H54 (cell line): Measurements from ENCODE around the gene CD14.
"Not testable (repeated sequence)": the region's sequence is repeated elsewhere in the genome, so short reads cannot be mapped to it uniquely, and the experiment has no call there.

Experiments used
- DNase-seq: peaks from one replicate; pipeline ENCODE4 v3.0.0; 2011; ENCODE audit warnings: low spot score, mixed read lengths; ENCODE audit not compliant: insufficient read length
- FAIRE-seq: peaks from 3 replicates; lab custom pipeline; 2011; peaks lifted over from hg19 to GRCh38; lab: Jason Lieb, UNC
- POLR2A ChIP-seq: IDR thresholded peaks from 2 replicates; pipeline ENCODE4 v1.6.1; 2011; ENCODE audit warnings: low read depth, mild to moderate bottlenecking, low read length

CD14 gene

DNA sequence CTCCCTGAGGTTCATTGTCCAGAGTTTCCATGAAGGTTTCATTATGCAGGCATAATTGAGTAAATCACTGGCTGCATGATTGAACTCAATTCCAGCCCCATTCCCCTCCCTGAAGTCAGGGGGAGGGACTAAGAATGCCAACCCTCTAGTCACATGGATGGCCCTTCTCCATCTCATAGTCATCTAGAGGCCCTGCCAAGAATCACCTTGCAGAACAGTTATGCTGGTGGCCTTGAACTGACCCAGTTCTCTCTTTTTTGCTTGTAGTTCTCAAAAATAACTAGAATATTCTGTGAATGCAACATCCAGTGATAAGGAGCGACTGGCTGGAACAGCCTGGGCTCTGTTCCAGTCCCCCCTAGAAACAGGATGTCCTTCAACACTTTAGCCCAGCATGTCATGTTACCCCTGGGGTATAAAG is 36.6 kb downstream of the CD14 start:
- no peak for TF ChIP-seq POLR2A
- DNase-seq (no peak), FAIRE-seq (no peak)

DNA sequence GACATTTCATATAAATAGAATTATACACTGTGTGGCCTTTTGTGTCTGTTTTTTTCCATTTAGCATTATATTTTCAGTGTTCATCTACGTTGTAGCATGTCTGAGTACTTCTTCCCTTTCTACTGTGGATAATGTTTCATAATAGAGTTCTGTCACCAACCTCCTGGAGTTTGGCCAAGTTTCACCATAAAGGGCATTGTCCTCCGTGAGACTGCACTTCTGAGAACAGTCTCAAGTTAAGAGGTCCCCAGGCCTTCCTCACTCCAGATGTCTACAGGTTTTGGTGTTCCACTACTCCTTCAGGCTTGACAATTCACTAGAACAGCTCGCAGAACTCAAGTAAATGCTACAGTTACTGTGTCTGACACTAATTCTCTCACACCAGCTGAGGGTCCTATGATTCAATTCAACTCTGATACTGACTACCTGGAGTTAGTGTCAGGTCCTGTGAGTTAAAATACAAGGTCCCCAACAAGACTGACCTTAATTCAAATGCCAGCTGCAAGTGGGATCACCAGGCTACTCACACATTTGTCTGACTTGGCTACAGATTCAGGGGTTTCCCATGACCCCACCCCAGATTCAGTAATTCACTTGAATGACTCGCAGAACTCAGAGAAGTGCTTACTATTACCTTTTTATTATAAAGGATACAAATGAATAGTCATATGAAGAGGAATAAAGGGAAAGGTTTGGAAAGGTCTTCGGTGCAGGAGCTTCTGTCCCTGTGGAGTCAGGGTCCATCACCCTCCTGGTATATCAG is 37.3 kb downstream of the CD14 start:
- FAIRE-seq (no peak), DNase-seq (no peak)
- no peak for TF ChIP-seq POLR2A

DNA sequence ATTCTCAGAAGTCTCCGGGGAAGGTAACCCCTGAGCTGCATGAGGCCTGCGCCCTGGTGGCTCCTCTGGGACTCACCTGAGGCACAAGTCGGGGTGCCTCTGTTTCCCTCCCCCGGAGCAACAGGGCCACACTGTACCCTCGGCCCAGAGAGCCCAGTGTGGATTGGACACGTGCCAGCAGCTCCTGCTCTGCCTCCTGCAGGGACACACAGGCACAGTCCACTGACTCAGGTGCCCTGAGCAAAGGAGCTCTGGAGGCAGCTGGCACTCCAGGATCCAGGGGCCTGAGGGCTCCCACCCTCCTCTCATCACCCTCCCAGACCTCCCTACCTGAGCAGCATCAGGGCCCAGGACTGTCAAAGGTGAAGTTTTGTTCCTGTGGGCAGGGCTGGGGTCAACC is 38.8 kb downstream of the CD14 start:
- no peak for TF ChIP-seq POLR2A
- DNase-seq, result no peak
- FAIRE-seq, result no peak

DNA sequence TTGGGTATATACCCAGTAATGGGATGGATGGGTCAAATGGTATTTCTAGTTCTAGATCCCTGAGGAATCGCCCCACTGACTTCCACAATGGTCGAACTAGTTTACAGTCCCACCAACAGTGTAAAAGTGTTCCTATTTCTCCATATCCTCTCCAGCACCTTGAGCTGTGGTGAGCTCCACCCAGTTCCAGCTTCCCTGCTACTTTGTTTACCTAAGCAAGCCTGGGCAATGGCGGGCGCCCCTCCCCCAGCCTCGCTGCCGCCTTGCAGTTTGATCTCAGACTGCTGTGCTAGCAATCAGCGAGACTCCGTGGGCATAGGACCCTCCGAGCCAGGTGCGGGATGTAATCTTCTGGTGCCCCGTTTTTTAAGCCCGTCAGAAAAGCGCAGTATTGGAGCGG is 39.9 kb downstream of the CD14 start:
- not testable (repeated sequence) for FAIRE-seq, DNase-seq

DNA sequence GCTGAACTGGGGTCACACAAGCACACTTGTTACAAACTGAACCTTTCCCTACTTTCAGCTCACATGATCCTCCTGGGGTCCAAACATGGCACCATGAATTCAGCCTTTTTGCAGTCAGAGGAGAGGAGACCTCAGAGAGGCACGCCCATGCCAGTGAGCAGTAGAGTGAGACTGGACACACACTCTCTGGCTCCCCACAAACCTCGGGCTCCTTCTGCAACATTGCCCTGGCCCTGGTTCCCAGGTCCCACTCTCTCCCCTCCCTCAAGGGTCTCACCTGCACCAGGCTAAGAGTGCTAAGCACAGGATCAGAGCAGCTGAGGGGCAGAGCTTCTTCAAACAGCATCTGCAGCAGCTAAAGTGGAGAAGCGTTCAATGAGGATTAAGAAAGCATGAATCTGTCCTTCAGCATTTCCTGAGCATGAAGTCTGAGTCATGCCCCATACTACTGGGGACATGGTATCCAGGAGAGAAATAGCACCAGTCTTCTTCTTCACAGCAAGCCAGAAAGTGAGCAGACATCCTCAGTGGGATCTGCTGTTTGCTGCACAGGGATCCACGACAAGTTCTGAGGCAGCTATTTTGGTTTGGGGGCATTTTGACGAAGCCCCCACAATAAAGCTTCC is 41.1 kb downstream of the CD14 start:
- FAIRE-seq (no peak), DNase-seq (peak; percentile 59)
- no peak for TF ChIP-seq POLR2A

DNA sequence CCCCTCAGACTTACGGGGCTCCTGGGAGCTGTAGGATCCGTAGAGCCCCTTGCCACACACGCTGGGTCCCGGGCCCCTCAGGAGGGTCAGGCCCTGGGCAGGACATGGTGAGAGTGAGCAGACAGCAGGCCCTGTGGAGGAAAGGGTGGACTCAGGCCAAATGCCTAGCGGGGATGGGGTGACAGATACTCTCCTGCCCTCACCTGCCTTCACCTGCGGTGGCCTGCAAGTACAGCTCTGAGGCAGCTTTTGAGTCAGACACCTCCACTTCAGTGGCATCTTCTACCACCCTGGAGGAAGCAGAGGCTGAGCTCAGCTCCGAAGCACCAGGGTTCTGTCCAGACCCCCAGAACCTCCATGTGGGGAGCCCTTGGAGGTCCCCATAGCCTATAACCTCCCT is 42.1 kb downstream of the CD14 start:
- no peak for FAIRE-seq

DNA sequence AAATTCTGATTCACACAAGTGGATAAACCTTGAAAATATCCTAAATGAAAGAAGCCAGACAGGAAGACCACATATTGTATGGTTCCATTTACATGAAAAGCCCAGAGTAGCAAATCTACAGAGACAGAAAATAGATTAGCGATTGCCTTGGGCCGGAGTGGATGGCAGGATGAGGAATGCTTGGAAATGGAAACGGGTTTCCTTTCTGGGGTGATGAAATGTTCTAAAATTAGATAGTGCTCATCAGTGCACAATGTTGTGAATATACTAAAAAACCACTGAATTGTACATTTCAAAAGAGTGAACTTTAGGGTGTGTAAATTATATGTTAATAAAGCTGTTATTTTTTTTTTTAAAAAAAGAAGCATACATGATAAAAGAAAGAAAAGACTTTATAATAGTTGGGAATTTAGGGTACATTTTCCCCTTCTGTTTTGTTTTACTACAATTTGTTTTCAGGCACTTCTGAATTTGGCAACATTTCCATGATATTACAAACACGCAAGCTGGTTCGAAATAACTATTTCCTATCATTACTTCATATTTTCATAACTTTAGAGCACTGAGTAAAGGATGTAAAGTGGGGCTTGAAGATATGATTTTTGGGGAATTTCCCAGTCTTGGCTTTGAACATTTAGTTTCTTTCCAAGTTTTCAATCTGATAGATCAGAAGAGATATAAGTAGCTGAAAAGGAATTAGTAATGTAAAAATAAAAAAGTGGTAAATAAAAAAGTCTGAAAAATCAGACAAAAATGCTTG is 44.5 kb downstream of the CD14 start:
- DNase-seq, result no peak
- no peak for TF ChIP-seq POLR2A
- FAIRE-seq, result no peak

More for the DNA sequence above, 42.1 kb downstream of the CD14 start:
- no peak for TF ChIP-seq POLR2A
- DNase-seq, result no peak

DNA sequence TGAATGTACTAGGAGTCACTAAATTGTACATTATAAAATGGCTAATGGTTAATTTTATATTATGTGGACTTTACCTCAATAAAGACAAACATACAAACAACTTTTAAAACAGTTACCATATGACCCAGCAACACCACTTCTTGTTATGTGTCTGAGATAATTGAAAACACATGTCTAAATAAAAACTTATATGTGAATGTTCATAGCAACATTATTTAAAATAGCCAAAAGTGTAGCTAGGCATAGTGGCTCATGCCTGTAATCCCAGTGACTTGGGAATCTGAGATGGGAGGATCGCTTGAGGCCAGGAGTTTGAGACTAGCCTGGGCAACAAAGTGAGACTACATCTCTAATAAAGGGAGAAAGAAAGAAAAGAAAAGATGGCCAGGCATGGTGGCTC is 45.5 kb downstream of the CD14 start:
- TF ChIP-seq POLR2A, result no peak
- FAIRE-seq, result no peak
- no peak for DNase-seq
